ENCODE results near the gene GART. TPM values are rescaled to one million over a fixed set of nuclear protein-coding genes. Genes with fewer than 3 reads are reported as not detected.

Gene GART
- total and polyA plus RNA-seq, 10 of the 15 experiments (the other 5 are each of a cell fraction or from before 2014, with no cell fraction given) = 44.7 to 178 (median 106) TPM

- no peak for TF ChIP-seq ZNF274 (IDR thresholded peaks at IDR 0.05; ENCODE audit: insufficient read depth, insufficient read length)
Measured at GRCh38 chr21:33518899-33519298, 23.0 kb downstream of the GART start (continued).

GRCh38 chr21:33514229-33514628, 27.7 kb downstream of the GART start:
- RAD21 ChIA-PET (ENCODE audit: unreplicated experiment) = interaction anchor here (1.1 kb wide), 1 partner anchor 189 kb away, joined by 3 read pairs; the partner anchor contains the start of gene IFNAR1
- no TSS peak for BruUV-seq (replicated peaks)
- H3K9ac ChIP-seq (ENCODE audit: control insufficient read depth, insufficient read depth, low read length) = no peak overlapping the region
- POLR2A ChIA-PET = interaction anchor here (1.4 kb wide), 1 partner anchor 74 kb away, joined by 3 read pairs; the partner anchor contains the start of gene DONSON
- H3K4me3 ChIP-seq = no peak overlapping the region
- no peak for TF ChIP-seq CUX1 (IDR thresholded peaks at IDR 0.05; ENCODE audit: insufficient replicate concordance, low read depth, low read length)
- TF ChIP-seq ZNF384 (IDR thresholded peaks at IDR 0.05; ENCODE audit: borderline replicate concordance, low read depth, low read length) = no peak
- no peak for TF ChIP-seq SMARCA5 (IDR thresholded peaks at IDR 0.05)
- no peak for TF ChIP-seq ZBTB33 (IDR thresholded peaks at IDR 0.05)
- no peak for TF ChIP-seq USF1 (IDR thresholded peaks at IDR 0.05; ENCODE audit: borderline replicate concordance, extremely low read length, insufficient read depth, low read depth, low read length)
- no peak for TF ChIP-seq SREBF1 (IDR thresholded peaks at IDR 0.05; ENCODE audit: low read length)
- no peak for TF ChIP-seq BACH1 (IDR thresholded peaks at IDR 0.05; ENCODE audit: borderline replicate concordance)
- no peak for TF ChIP-seq MAX (IDR thresholded peaks at IDR 0.05; ENCODE audit: low read depth, low read length)
- TF ChIP-seq NFYA (IDR thresholded peaks at IDR 0.05; ENCODE audit: borderline replicate concordance, low read depth, low read length) = no peak
- H3K27me3 ChIP-seq (replicated peaks in 1 of 2; ENCODE audit: control insufficient read depth in 2 of 2, insufficient read depth in 2 of 2, low read length in 1 of 2) = no peaks in the 10 kb centered on the region
- H3K9me3 ChIP-seq (replicated peaks; ENCODE audit: control insufficient read depth, insufficient read depth, low read length) = no peaks in the 10 kb centered on the region
- peaks cover 5 to 28% of the 10 kb centered on the region in 2 experiments for H3K36me3 ChIP-seq (ENCODE audit: control insufficient read depth in 2 of 2, insufficient read depth in 2 of 2, low read length in 1 of 2)
- in situ Hi-C loops (cut with MboI) (no loop called here), intact Hi-C loops (cut with micrococcal nuclease; ENCODE audit: unreplicated experiment) (no loop called here)
- CTCF ChIA-PET = interaction anchor here (1.0 to 2.1 kb wide), 5 partner anchors 10 to 153 kb away, joined by 3 to 6 read pairs (median 4); no protein-coding TSS in a partner anchor
- no peak overlapping the region for H3K27ac ChIP-seq (ENCODE audit: control insufficient read depth, insufficient read depth)
- ATAC-seq = no peak
- H3K4me2 ChIP-seq (ENCODE audit: control insufficient read depth, insufficient read depth) = no peak overlapping the region
- no peak for FAIRE-seq
- WGBS (ENCODE audit: insufficient coverage, insufficient replicate concordance, low lambda C conversion rate, missing lambda C conversion rate) = 100% methylated on average over 2 of the region's 2 CpGs
- SMC1A ChIA-PET (ENCODE audit: uncharacterized antibody, unreplicated experiment) = interaction anchor here (1.0 to 1.5 kb wide), 3 partner anchors 9 to 92 kb away, joined by 3 read pairs; no protein-coding TSS in a partner anchor
- no peaks in the 10 kb centered on the region for H4K20me1 ChIP-seq (ENCODE audit: control insufficient read depth, insufficient read depth)
- no peak for DNase-seq (ENCODE audit: low read depth, low spot score)
- no peaks in the 10 kb centered on the region for H3K4me1 ChIP-seq (ENCODE audit: control insufficient read depth, insufficient read depth, low read length)
- no peak overlapping the region for H2AFZ ChIP-seq (ENCODE audit: control insufficient read depth, low read depth, low read length)
- no peaks in the 10 kb centered on the region for H3K79me2 ChIP-seq (ENCODE audit: control insufficient read depth, insufficient read depth, low read length)

Measured in GM12878 (cell line).